CD14-positive monocyte (primary cell): ENCODE measurements around the gene SP7. TPM values are rescaled to one million over a fixed set of nuclear protein-coding genes. Genes with fewer than 3 reads are reported as not detected.

Experiments used
- DNase-seq, 3 donors: peaks; one replicate each; pipeline ENCODE4 v3.0.0-alpha.2; 2011 to 2022
- H2AFZ ChIP-seq: 2 replicates; pipeline ENCODE4 v1.6.0; 2012; ENCODE audit warnings: mild to moderate bottlenecking, low read depth, low read length, inconsistent platforms; ENCODE audit not compliant: insufficient read depth, poor library complexity, severe bottlenecking
- H3K27ac ChIP-seq, 2 donors: 1 replicate in 1 of 2; 2 replicates in 1 of 2; pipeline ENCODE4 v1.5.1; 2012 to 2013; ENCODE audit warnings: low read length in 2 of 2, control low read depth in 1 of 2, inconsistent platforms in 1 of 2, low read depth in 1 of 2, mild to moderate bottlenecking in 1 of 2
- H3K27me3 ChIP-seq, 2 donors: one replicate each; pipeline versions ENCODE4 v1.6.0 to v1.6.1; 2011 to 2013; ENCODE audit warnings: low read length in 2 of 2; ENCODE audit not compliant: control insufficient read depth in 2 of 2, insufficient read depth in 2 of 2
- H3K36me3 ChIP-seq, 2 donors: replicated peaks in 1 of 2; 1 replicate in 1 of 2; 2 replicates in 1 of 2; pipeline versions ENCODE4 v1.5.1 to v1.6.1; 2012 to 2013; ENCODE audit warnings: low read length in 2 of 2, control low read depth in 1 of 2, inconsistent platforms in 1 of 2, mild to moderate bottlenecking in 1 of 2; ENCODE audit not compliant: insufficient read depth in 2 of 2, control insufficient read depth in 1 of 2
- H3K4me1 ChIP-seq, 2 donors: 1 replicate in 1 of 2; 2 replicates in 1 of 2; pipeline versions ENCODE4 v1.5.1 to v1.6.1; 2012 to 2013; ENCODE audit warnings: low read length in 2 of 2, control low read depth in 1 of 2, inconsistent platforms in 1 of 2, mild to moderate bottlenecking in 1 of 2, moderate library complexity in 1 of 2; ENCODE audit not compliant: insufficient read depth in 2 of 2, control insufficient read depth in 1 of 2
- H3K4me2 ChIP-seq: replicated peaks from 2 replicates; pipeline ENCODE3; 2012; ENCODE audit warnings: low read length, moderate library complexity, mild to moderate bottlenecking; ENCODE audit not compliant: poor library complexity, severe bottlenecking; ENCODE audit errors: extremely low read depth
- H3K4me3 ChIP-seq, 3 experiments: fragments of 200-600 bp in 1 of 3; sonication (generic) in 1 of 3; replicated peaks in 1 of 3; 1 replicate in 2 of 3; 2 replicates in 1 of 3; pipeline ENCODE4 v1.5.1; 2011 to 2013; ENCODE audit warnings: low read length in 3 of 3, mild to moderate bottlenecking in 3 of 3, control low read depth in 2 of 3, low read depth in 2 of 3, inconsistent platforms in 1 of 3, moderate library complexity in 1 of 3
- H3K79me2 ChIP-seq: 2 replicates; pipeline ENCODE4 v1.6.0; 2012; ENCODE audit warnings: mild to moderate bottlenecking, control low read depth, inconsistent platforms, low read length, moderate library complexity; ENCODE audit not compliant: insufficient read depth
- H3K9ac ChIP-seq: 2 replicates; pipeline ENCODE4 v1.6.0; 2017; ENCODE audit warnings: low read length, mild to moderate bottlenecking; ENCODE audit not compliant: insufficient read depth, poor library complexity, severe bottlenecking
- H3K9me3 ChIP-seq, 2 donors: replicated peaks in 1 of 2; 1 replicate in 1 of 2; 2 replicates in 1 of 2; pipeline versions ENCODE4 v1.5.1 to v1.6.1; 2012 to 2013; ENCODE audit warnings: low read length in 2 of 2, control low read depth in 1 of 2; ENCODE audit not compliant: control insufficient read depth in 1 of 2, insufficient read depth in 1 of 2
- H4K20me1 ChIP-seq: 2 replicates; pipeline ENCODE4 v1.6.0; 2012; ENCODE audit warnings: mild to moderate bottlenecking, low read length, control low read depth, moderate library complexity; ENCODE audit not compliant: insufficient read depth
- H3K27ac Mint-ChIP-seq, 7 donors: one replicate each; pipeline ENCODE4 v1.8.0; 2020; ENCODE audit warnings: mild to moderate bottlenecking in 7 of 7, mixed read lengths in 7 of 7, moderate library complexity in 6 of 7, inconsistent platforms in 2 of 7
- H3K27me3 Mint-ChIP-seq, 3 donors: one replicate each; pipeline ENCODE4 v1.8.0; 2021 to 2022; ENCODE audit warnings: low read depth in 3 of 3, mild to moderate bottlenecking in 3 of 3, mixed read lengths in 3 of 3, moderate library complexity in 3 of 3, inconsistent platforms in 1 of 3
- H3K36me3 Mint-ChIP-seq, 2 donors: one replicate each; pipeline ENCODE4 v1.8.0; 2020; ENCODE audit warnings: mixed read lengths in 2 of 2, inconsistent platforms in 1 of 2, mild to moderate bottlenecking in 1 of 2
- H3K4me1 Mint-ChIP-seq: one replicate; pipeline ENCODE4 v1.8.0; 2020; ENCODE audit warnings: mild to moderate bottlenecking, mixed read lengths
- H3K4me3 Mint-ChIP-seq, 2 donors: one replicate each; pipeline ENCODE4 v1.8.0; 2020; ENCODE audit warnings: mild to moderate bottlenecking in 2 of 2, mixed read lengths in 2 of 2, moderate library complexity in 1 of 2
- H3K9me3 Mint-ChIP-seq, 7 donors: one replicate each; pipeline ENCODE4 v1.8.0; 2020 to 2022; ENCODE audit warnings: mixed read lengths in 7 of 7, mild to moderate bottlenecking in 6 of 7, moderate library complexity in 6 of 7, inconsistent platforms in 2 of 7
- CTCF ChIP-seq: fragments of 200-600 bp; IDR thresholded peaks from one replicate; pipeline ENCODE4 v1.8.0; 2022; ENCODE audit warnings: antibody characterized with exemption, mild to moderate bottlenecking
- WGBS: methylation state at CpG from one replicate; pipeline ENCODE4 v1.1.5; 2013; ENCODE audit warnings: missing lambda C conversion rate; ENCODE audit not compliant: insufficient coverage; 5-methylcytosine and 5-hydroxymethylcytosine counted together
- intact Hi-C, 2 donors: fragments of 100-400 bp; cut with micrococcal nuclease; formaldehyde crosslinking; loops; one replicate each; pipeline versions ENCODE4 v1.15.0 to v1.15.1; 2023
- polyA plus RNA-seq, 3 donors: library from polyadenylated mRNA; depleted of rRNA in 1 of 3; unstranded in 2 of 3; stranded (reverse) in 1 of 3; fragments of 300-500 nt in 2 of 3; fragments of >200 nt in 1 of 3; fragmentation: Illumina TruSeq in 2 of 3; gene quantifications; 1 replicate in 2 of 3; 2 replicates in 1 of 3; pipeline ENCODE4 v1.2.3, GENCODE V29; 2012 to 2021

Gene SP7
- polyA plus RNA-seq, 3 donors = 0.04 TPM; not detected in 2

GRCh38 chr12:53287741-53288216 is 48.4 kb downstream of the SP7 start:
- peak; percentile 42 to 71 (median 55) for DNase-seq
- Histone ChIP-seq H4K20me1 (no peaks in the 10 kb centered on the region), H3K27me3 (no peaks in the 10 kb centered on the region), H3K9ac (no peak overlapping the region), H3K4me1 (no peaks in the 10 kb centered on the region), H3K79me2 (no peaks in the 10 kb centered on the region), H3K4me2 (no peak overlapping the region), H3K4me3 (no peak overlapping the region), H3K27ac (no peak overlapping the region), H2AFZ (peak overlapping the region; percentile 24), H3K9me3 (no peaks in the 10 kb centered on the region), H3K36me3 (peaks cover 42 to 78% of the 10 kb centered on the region in 2 donors)
- Mint-ChIP-seq H3K9me3 (no peaks in the 10 kb centered on the region), H3K27me3 (peaks cover 0 to 1% (median 0%) of the 10 kb centered on the region in 3 donors), H3K27ac (peak overlapping the region in 5 of 7 donors; percentile 41 to 91 (median 64)), H3K4me3 (no peak overlapping the region), H3K4me1 (peaks cover 5% of the 10 kb centered on the region), H3K36me3 (peaks cover 48 to 83% of the 10 kb centered on the region in 2 donors)
- intact Hi-C loops = loop anchor here (2.0 to 5.0 kb wide), 2 partner anchors 75 kb away; no protein-coding TSS in a partner anchor
- peak; percentile 73 for TF ChIP-seq CTCF
- 98% methylated on average over 9 of the region's 11 CpGs for WGBS

GRCh38 chr12:53286448-53286847 is 49.7 kb downstream of the SP7 start:
- no peak for TF ChIP-seq CTCF
- no peak for DNase-seq
- peaks cover 0 to 1% (median 0%) of the 10 kb centered on the region in 3 donors for H3K27me3 Mint-ChIP-seq
- intact Hi-C loops = loop anchor here (2.0 to 5.0 kb wide), 2 partner anchors 74 kb away; no protein-coding TSS in a partner anchor
- Histone ChIP-seq H4K20me1 (no peaks in the 10 kb centered on the region), H3K27ac (peak overlapping the region in 1 of 2 donors; percentile 3), H2AFZ (no peak overlapping the region), H3K36me3 (peaks cover 46 to 78% of the 10 kb centered on the region in 2 donors), H3K4me1 (no peaks in the 10 kb centered on the region), H3K9me3 (no peaks in the 10 kb centered on the region), H3K4me2 (no peak overlapping the region), H3K9ac (no peak overlapping the region), H3K79me2 (no peaks in the 10 kb centered on the region), H3K4me3 (no peak overlapping the region), H3K27me3 (no peaks in the 10 kb centered on the region)
- H3K4me3 Mint-ChIP-seq = no peak overlapping the region
- peaks cover 5% of the 10 kb centered on the region for H3K4me1 Mint-ChIP-seq
- WGBS = 94% methylated on average over 9 of the region's 9 CpGs
- H3K36me3 Mint-ChIP-seq = peaks cover 48 to 86% of the 10 kb centered on the region in 2 donors
- H3K9me3 Mint-ChIP-seq = no peaks in the 10 kb centered on the region
- peak overlapping the region in 1 of 7 donors; percentile 56 for H3K27ac Mint-ChIP-seq
